ENCODE results near the gene ATE1. TPM values are rescaled to one million over a fixed set of nuclear protein-coding genes. Genes with fewer than 3 reads are reported as not detected.

ATE1 gene
- 14.0 to 21.8 TPM (median 18.9 TPM) in 5 replicates for total RNA-seq (2022; extraction: Qiagen RNA extraction)

DNA sequence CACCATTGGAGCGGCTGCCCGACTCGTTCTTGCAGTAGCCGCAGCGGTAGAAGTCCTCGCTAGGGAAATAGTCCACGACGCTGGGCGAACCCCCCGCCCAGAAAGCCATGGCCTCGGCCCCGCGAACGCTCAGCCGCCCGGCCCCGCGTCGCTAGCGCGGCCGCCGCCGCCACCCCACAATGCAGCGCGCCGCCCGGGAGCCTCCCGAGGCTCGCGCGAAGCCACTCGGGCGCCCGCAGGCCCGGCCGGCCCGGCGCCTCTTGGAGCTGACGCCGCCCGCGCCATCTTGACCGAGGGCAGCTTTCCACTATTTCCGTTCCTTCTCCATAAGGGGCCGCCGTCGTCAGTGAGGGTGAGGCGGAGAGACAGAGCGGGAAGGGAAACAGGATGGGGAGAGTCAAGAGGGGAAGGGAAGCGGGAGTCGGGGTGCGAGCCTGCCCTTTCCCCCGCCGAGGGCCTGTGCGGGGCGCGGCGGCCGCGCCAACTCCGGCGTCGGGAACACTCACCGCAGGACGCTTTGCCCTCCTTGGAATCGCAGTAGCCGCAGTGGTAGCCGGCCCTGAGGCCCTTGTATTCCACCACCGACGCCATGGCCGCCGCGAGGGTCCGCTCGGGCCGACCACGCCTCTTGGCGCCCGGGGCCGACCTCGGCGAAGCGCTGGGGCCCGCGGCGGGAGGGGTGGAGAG lies at the start of gene ATE1:
Gene ATE1 (minus strand): TSS at position 191 of the 687 bp plus-strand sequence. CDS start 82 bp downstream, at position 109.

GRCh38 chr10:121974535-121975294 lies 46.9 kb upstream of the ATE1 start, which contains the start of gene NSMCE4A:
TSS of gene NSMCE4A (minus strand) at chr10:121975217. CDS start at chr10:121975165, 52 bp downstream.

Other genes with a start within 250 kb of the ATE1 start
- gene NSMCE4A, start 47.2 kb upstream of the ATE1 start, total RNA-seq (2022; extraction: Qiagen RNA extraction): 56.9 to 63.4 TPM (median 60.3 TPM) in 5 replicates
- 74.2 to 86.6 TPM (median 79.2 TPM) in 5 replicates for gene TACC2, start 61.1 kb upstream of the ATE1 start, total RNA-seq (2022; extraction: Qiagen RNA extraction)

Data from A549 treated with Mapracorat at 1 μM for 4 hours (cell line).